Stimulated activated CD8-positive, alpha-beta memory T cell treated with anti-CD3 and anti-CD28 coated beads, Interleukin-7, amount 100 ng/mL, for 1 hour (primary cell): ENCODE measurements around the gene GOLM1.
"Not testable (repeated sequence)": the region's sequence is repeated elsewhere in the genome, so short reads cannot be mapped to it uniquely, and the experiment has no call there.

Experiments used
- DNase-seq, 2 donors: peaks; one replicate each; pipeline ENCODE4 v3.0.0-alpha.2; 2020; ENCODE audit warnings: low read depth in 2 of 2

Gene GOLM1, protein sequence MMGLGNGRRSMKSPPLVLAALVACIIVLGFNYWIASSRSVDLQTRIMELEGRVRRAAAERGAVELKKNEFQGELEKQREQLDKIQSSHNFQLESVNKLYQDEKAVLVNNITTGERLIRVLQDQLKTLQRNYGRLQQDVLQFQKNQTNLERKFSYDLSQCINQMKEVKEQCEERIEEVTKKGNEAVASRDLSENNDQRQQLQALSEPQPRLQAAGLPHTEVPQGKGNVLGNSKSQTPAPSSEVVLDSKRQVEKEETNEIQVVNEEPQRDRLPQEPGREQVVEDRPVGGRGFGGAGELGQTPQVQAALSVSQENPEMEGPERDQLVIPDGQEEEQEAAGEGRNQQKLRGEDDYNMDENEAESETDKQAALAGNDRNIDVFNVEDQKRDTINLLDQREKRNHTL

DNA sequence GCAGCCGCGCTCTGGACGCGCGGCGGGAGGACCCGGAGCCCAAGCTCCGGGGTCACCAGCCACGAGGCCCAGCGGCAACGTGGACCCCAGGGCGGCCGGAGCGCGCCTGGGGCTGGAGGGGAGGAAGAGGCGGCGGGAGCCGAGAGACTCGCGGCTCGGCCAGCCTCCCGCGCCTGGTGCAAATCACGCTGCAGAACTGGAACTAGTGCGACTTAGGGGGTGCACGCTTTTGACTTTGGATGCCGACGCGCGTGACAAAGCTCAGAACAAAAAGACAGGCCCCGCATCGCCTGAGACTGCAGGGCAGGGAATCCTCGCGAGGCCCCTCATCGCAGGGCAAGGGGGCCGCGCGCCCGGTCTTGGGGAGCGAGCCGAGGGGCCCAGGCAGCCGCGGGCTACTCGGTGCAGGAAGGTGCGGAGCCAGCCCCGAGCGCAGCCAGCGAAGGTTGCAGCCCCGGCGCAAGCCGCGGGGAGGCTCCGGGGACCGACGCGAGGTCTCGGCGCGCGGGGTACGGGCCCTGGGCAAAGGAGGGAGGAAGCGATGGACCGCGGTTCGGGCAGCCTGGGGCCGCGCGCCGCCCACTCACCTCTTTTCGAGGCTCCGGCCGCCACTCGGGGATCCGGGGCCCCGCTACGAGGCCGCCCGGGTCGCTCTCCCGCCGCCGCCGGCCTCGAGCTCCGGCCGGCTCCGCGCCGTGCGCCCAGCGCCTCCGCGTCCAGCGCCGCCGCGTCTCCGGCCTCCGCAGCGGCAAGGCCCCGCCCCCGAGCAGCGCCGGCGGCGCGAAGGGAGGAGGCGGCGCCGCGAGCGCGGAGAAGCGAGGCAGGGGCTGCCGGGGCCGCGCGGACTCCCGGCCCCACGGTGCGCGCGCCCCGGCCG is at the start of gene GOLM1:
GOLM1 (minus strand) TSS at position 735 of the 877 bp plus-strand sequence. CDS start 20,238 bp downstream, outside the sequence.
- no peak for DNase-seq

DNA sequence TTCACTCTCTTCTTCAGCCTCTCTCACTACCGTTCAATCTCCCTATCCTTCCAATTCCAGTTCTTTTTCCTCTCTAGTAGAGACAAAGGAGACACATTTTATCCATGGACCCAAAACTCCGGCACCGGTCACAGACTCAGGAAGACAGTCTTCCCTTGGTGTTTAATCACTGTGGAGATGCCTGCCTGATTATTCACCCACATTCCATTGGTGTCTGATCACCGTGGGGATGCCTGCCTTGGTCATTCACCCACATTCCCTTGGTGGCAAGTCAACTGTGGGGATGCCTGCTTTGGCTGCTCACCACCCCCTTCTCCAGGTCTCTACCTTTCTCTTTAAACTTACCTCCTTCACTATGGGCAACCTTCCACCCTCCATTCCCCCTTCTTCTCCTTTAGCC is 47.3 kb upstream of the GOLM1 start:
- not testable (repeated sequence) for DNase-seq

DNA sequence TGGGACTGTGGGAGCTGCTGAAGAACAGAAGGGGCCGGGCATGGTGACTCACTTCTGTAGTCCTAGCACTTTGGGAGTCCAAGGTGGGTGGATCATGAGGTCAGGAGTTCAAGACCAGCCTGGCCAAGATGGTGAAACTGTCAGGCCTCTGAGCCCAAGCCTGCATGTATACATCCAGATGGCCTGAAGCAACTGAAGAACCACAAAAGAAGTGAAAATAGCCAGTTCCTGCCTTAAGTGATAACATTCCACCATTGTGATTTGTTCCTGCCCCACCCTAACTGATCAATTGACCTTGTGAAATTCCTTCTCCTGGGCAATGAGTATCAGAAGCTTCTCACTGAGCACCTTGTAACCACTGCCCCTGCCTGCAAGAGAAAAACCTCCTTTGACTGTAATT is 46.6 kb upstream of the GOLM1 start:
- DNase-seq: not testable (repeated sequence)

DNA sequence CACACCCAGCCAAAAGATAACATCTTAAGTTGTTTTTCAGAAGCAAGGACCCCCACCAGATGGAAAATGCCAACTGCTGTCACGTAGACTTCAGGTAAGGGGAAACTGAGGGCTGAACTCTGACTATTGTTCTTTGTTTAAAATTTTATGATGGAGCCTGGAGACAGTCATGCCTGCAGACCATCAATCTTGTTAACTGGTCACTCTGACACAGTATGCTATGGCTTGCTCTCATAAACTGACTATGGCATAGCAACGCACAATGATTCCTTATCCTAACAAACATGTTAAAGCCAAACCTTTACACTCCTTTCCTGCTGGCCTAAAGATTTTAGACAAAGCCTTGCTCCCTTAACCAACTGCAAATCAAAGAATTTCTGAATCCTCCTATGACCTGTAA is 43.6 kb upstream of the GOLM1 start:
- no peak for DNase-seq

DNA sequence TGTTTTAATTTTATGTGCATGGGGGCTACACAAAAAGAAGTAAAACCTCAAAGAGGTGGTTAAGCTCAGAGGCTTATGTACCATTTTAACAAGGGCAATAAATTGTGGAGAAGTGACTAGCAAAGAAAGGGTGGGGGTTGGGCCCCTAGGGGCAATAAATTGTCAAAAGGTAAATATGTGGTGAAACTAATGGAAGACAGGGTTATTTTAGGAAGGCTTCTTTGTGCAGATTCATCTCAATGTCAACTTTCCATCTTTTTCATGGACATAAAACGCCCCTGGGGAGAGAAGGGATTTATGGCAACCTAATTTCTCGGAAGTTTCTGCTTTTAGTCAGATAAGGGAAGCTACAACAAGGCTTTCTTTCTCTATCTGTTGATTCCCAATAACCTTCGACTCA is 42.5 kb upstream of the GOLM1 start:
- DNase-seq: no peak

DNA sequence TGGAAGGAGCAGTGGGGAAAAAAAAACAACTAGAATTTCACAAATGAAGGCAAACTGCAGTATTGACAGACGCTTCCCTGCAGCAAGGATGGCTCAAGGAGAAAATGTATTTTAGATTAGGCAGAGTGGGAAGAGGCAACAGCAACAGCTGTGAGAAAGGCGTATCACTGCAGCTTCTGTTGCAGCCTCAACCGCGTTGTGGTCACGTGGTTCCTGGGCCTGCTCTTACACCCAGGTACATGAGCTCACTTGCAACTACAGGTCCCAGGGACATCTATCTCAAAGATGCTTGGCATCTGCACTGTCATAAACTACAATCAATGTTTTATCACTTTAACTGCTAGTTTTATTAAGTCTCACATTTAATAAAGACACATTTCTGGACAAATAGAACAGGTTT is 36.0 kb upstream of the GOLM1 start:
- no peak for DNase-seq

DNA sequence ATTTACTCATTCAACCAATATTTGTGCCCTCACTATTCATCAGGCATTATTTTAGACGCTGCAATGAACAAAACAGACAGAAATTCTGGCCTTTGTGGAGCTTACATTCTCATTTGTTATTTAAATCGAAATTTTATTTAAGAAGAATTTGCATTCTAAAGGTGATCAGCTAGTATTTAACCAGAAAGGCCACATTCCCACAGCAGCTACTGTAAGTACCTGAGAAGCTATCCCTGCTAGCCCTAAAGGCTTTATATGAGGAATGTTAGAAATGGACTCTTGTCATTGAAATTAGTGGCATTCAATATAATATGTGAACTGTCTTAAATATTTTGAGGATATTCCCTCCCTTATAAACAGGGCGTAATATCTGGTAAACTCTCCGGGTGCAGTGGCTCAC is 35.0 kb upstream of the GOLM1 start:
- DNase-seq: no peak

DNA sequence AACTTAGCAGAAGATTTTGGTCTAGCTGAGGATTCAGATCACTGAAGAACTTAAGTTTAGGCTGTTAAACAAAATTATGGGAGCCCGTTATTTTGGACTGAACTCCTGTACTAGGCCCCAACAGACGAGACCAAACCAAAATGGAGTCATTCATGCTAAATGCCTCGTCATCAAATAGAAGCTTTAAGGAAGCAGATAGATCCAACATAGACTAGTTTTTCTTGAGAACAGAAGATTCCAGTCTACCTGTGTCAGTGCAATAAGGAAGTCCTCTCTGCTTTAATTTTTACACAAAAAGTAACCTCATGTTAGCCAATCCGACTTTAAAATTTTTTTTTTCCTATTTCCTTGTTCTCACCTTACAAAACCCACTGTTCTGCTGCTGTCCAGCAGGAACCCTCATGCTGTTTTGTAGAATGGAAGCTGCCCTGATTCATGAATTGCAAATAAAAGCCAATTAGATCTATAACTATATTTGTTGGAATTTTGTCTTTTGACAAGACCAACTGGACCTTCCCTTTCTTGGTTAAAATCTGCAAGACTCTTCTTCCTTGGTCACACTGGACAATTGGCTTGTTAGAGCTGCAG is 29.0 kb upstream of the GOLM1 start:
- no peak for DNase-seq

DNA sequence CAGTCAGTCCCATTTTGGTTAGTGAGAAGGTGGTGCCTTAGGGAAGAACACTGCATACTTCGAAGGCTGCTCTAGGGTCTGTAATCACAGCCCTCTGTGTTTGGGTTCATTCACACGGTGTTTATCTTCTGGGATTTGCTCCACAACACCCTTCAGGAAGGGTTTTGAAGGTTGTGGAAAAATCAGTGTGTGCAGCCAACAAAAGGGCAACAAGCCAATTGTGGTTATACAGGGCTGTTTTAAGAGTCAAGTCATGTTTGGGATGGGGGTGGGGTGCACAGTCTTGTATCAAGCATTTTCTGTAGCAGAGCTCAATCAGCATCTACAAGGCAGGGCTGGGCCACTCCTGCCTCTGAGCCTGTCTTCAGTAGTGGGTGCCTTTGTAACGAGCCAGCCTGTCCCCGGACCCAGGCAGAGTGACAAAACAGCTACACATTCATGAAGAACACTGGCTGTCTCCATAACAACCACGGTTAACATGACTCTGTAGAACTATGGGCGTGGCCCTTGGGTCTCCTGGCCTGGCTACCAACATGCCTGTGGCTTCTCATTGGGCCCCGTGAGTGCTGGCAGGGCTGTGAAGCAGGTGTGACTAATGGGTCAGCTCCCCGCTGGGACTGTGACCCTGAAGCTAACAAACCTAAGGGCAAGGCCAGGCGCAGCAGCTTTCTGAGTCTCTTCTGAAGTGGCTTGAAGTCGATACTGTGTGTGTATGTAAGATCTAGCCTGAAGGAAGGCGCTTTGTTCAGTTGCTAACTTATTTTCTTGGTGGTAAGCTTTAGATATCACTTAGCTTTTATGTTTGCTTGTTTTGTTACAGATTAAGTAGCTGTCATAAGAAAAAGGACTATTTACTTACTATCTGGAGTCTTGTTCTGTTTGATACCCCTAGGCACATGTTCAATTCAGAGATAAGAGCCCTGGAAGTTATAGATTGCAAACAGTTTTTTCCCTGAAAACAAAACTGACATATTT is 27.9 kb upstream of the GOLM1 start:
- DNase-seq: no peak

DNA sequence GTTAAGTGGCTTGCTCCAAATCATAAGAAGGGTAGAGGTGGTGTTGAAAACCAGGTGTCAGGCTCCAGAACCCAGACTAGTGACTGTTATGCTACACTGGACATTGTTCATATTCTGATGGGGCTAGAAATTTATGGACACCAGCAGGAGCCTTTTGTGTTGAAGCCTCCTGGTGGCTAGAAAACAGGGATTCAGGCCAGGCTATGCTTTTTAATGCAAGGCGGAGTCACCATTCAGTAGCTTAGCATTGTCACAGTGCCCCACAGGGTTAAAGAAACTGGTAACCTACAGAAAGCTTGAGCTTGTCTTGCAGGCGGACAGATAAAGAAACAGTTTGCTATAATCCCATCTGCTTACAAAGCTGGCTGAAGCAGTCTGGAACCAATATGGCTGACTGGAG is 23.0 kb upstream of the GOLM1 start:
- DNase-seq: no peak

DNA sequence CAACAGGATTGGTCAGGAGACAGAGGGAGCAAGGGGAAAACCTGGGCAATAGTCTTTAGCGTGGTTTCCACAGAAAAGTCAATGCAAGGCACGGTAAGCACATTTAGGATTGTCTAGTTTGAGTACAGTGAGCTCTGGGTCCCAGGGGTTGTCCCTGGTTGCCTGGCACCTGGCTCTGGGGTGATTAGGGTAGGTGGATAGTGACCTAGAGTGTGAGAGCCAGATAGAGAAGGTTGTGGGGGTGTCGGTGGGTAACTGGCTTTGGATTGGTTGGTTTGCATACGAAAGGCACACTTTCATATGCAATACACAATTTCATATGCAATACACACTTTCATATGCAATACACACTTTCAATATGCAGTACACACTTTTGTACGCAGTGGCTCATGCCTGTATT is 20.1 kb upstream of the GOLM1 start:
- DNase-seq: no peak

DNA sequence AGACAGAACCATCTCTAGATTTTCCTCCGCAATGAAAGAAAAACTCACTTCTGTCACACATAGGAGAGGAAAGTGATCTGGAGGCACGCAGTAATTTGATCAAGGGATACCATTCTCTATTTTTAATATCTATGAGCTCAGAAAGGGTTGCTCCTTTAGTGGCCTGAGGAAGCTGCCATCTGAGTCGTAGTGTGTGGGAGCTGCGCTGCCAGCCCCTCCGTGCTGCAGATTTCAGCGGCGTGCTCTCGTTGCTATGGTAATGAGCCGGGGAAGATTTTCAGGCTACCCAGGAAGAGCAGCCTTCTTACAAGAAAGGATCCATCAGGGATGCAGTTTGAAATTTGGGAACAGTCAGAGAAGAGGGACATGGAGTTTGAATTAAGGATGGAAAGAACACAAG is 17.1 kb upstream of the GOLM1 start:
- DNase-seq: no peak

DNA sequence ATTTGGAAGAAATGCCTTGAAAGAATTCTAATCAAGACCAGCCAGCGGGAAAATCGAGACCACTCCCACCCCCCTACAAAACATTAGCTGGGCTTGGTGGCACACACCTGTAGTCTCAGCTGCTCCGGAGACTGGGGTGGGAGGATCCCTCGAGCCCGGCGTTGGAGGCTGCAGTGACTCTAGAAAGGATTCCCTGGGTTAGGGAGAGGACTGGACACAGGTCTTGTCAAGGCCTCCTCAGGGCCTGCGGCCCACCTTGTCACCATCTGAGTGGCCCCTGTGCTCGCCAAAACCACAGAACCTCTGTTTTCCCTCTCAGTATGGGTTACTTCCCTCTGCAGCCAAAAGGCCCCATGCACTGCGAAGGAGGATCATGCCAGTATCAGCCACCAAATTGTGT is 16.5 kb upstream of the GOLM1 start:
- DNase-seq: no peak

DNA sequence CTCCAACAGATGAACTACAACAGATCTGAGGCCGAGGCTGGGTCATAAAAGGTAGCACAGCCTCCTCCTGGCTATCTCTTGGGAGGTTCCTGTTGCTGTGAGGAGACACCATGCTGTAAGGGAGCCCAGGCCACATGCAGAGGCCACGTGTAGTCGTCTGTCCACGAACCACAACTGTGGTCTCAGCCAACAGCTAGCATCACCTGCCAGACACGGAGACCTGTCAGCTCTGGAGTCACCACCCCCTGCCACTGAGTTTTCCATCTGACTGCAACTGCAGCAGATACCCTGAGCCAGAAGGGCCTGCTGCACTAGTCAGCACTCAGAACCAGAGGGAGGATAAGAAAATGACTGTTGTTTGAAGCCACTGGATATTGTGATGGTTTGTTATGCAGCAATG is 12.7 kb upstream of the GOLM1 start:
- no peak for DNase-seq

DNA sequence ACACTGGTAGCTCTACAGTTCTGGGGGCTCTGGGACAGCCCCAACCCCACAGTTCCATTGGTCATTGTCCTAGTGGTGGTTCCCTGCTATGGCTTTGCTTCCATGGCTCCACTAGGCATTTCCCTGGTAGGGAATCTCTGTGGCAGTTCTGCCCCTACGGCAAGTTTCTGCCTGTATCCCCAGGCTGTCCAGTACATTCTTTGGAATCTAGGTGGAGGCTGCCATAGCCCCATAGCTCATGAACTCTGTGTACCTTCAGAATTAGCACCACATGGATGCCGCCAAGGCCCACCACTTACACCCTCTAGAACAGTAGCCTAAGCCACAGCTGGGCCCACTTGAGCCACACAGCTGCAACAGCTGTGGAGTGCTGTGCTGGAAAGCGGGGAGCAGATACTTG is 3.3 kb upstream of the GOLM1 start:
- no peak for DNase-seq

DNA sequence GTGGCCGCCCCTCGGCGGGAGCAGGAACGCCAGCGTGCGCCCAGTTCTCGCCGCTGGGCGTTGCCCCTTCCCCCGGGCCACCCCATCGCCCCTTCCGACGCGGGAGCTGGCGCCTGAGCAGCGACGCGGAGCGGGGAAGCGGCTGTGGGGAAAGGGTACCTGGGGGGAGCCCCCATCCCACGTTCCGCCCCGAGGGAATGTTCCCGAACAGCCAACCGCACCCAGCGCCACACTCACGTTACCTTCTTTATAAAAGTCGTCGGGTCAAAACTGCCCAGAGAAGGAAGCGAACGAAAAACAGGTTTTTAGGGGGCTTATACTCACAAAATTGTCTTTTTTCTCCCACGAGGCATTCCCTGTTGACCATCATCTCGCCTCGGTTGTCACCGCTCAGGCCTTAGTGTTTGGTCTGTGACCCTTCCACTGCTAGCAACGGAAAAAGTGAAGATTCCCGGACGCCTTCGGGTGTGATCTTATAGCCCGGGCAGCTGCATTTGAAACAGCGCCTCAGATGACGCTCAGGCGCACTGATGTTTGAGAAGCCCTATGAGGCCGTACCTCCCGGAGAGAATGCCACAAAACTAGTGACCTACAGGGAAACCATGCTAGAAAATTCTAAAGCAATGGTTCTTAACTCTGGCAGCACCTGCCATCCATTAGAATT is 475 bp upstream of the GOLM1 start:
- DNase-seq: no peak

DNA sequence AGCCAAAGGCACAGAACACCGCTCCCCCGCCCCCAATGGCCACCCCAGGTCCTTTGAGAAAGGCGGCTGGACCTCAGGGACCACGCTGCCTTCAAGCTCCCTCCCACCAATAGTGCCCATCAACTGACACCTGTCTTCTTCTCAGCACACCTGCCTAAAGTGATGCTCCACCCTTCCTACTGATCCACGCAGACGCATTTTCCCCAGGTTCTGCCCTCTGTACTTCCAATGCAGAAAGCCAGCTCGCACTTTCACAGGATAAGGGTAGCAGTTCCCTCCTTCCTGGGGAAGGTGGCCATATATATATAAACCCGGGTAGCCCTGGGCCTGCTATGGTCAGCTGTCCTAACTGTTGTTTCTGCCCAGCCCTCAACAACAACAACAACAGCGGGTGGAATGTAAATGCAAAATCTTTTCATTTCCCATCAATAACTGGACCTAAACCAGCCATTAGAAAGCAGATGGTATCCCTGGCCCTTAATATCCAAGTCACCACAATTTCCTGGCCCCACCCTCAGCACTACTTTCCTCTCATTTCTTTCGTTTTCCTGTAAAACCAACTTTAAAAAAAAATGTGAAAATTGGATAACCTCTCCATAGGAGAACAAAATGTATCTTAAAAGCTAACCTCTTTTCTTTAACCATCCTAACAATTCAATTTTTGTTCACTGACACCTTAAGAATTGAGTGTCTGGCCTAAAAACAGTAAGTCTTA is 1.7 kb downstream of the GOLM1 start:
- no peak for DNase-seq

DNA sequence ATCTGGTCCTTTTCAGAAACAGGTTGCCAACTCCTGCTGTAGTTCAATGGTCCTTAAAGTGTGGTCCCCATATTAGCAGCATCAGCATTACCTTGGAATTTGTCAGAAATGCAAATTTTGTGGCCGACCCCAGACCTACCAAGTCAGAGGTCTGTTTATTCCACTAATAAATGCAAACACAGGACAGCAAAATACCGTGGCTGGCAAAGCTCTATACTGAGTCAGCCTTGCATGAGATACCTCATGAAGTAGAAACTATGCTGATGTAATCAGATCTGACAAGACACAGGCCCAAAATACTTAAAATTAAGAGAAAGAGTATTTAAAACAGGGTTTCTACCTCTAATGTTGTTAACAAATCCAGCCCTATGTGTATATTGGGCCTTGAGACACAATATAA is 3.0 kb downstream of the GOLM1 start:
- DNase-seq: no peak

DNA sequence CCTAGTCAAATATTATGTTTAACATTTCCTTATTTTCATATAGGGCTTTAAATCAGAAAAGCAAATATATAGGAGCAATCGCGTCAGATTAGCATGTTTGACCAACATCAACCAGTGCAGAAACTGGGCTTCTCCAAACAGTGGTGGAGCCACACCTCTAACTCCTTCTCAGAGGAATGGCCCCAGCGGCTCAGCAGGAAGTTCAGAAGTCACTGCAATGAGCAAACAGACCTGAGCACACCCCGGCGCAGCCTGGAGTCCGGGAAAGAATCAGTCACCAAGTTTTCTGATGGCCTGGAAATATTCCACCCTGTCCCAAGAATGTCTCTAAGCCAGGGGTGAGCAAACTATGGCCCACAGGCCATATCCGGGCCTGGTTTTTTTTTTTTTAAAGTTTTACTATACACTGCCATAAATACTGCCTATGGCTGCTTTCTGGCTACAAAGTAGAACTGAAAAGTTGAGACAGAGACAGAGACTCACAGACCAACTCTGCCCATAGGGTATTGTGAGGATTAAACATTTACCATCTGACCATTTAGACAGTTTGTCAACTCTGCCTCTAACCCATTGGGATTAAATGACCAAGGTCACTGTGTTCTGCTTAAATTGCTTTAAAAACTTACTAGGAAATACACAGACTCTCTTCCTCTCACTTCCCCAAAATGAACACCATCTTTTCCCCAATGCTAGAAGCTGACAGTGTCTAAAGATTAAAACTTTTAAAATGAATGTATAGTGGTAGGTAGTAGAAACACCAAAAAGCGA is 5.4 kb downstream of the GOLM1 start:
- DNase-seq: no peak

DNA sequence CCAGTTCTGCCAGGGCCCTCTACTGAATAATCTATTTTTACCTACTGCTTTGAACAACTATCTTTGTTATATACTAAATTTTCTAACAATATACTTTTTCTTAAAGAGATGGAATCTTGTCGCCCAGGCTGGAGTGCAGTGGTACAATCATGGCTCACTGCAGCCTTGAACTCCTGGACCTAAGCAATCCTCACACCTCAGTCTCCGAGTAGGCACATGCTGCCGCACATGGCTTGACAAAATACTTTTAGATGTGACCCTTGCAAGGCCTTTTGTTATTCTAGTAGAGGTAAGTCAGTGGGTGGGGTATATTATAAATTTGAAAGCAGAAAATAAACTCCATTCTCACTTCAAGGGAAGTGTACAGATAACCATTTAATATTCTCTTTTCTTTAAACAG is 7.9 kb downstream of the GOLM1 start:
- DNase-seq: no peak
